Measurements from ENCODE around the gene PREP. TPM values are rescaled to one million over a fixed set of nuclear protein-coding genes. Genes with fewer than 3 reads are reported as not detected.

PREP gene
- total RNA-seq, 1 donor from 2014 or later = 21.4 TPM

- Histone ChIP-seq H3K27ac (ENCODE audit: low read depth, low read length) (no peak overlapping the region), H3K9ac (ENCODE audit: low read depth in 1 of 3, low read length in 3 of 3) (no peak overlapping the region), H3K4me1 (ENCODE audit: control insufficient read depth in 3 of 3, insufficient read depth in 3 of 3, low read length in 3 of 3) (no peaks in the 10 kb centered on the region), H3K9me3 (ENCODE audit: control insufficient read depth in 3 of 3, low read length in 3 of 3) (no peaks in the 10 kb centered on the region), H3K4me3 (ENCODE audit: low read length in 3 of 3) (no peak overlapping the region), H3K36me3 (ENCODE audit: control insufficient read depth in 3 of 3, insufficient read depth in 3 of 3, low read length in 3 of 3) (peaks cover 28 to 40% (median 35%) of the 10 kb centered on the region in 3 donors), H3K27me3 (ENCODE audit: control insufficient read depth in 3 of 3, insufficient read depth in 3 of 3, low read length in 3 of 3) (no peaks in the 10 kb centered on the region)
These were observed 28.9 kb downstream of the PREP start for GRCh38 chr6:105374010-105374420.

- peaks cover 31 to 44% (median 40%) of the 10 kb centered on the region in 3 donors for H3K36me3 ChIP-seq (ENCODE audit: control insufficient read depth in 3 of 3, insufficient read depth in 3 of 3, low read length in 3 of 3)
These were observed 29.4 kb downstream of the PREP start for GRCh38 chr6:105373481-105373880.

GRCh38 chr6:105372849-105373182, 30.1 kb downstream of the PREP start:
- H3K27ac ChIP-seq (ENCODE audit: low read depth, low read length) = no peak overlapping the region
- no peaks in the 10 kb centered on the region for H3K9me3 ChIP-seq (ENCODE audit: control insufficient read depth in 3 of 3, low read length in 3 of 3)
- H3K4me3 ChIP-seq (ENCODE audit: low read length in 3 of 3) = no peak overlapping the region
- H3K36me3 ChIP-seq (ENCODE audit: control insufficient read depth in 3 of 3, insufficient read depth in 3 of 3, low read length in 3 of 3) = peaks cover 31 to 47% (median 47%) of the 10 kb centered on the region in 3 donors
- no peaks in the 10 kb centered on the region for H3K27me3 ChIP-seq (ENCODE audit: control insufficient read depth in 3 of 3, insufficient read depth in 3 of 3, low read length in 3 of 3)
- no peaks in the 10 kb centered on the region for H3K4me1 ChIP-seq (ENCODE audit: control insufficient read depth in 3 of 3, insufficient read depth in 3 of 3, low read length in 3 of 3)
- no peak overlapping the region for H3K9ac ChIP-seq (ENCODE audit: low read depth in 1 of 3, low read length in 3 of 3)

More at GRCh38 chr6:105373481-105373880, 29.4 kb downstream of the PREP start:
- no peaks in the 10 kb centered on the region for H3K4me1 ChIP-seq (ENCODE audit: control insufficient read depth in 3 of 3, insufficient read depth in 3 of 3, low read length in 3 of 3)
- no peak overlapping the region for H3K27ac ChIP-seq (ENCODE audit: low read depth, low read length)
- H3K27me3 ChIP-seq (ENCODE audit: control insufficient read depth in 3 of 3, insufficient read depth in 3 of 3, low read length in 3 of 3) = no peaks in the 10 kb centered on the region
- no peak overlapping the region for H3K9ac ChIP-seq (ENCODE audit: low read depth in 1 of 3, low read length in 3 of 3)
- no peaks in the 10 kb centered on the region for H3K9me3 ChIP-seq (ENCODE audit: control insufficient read depth in 3 of 3, low read length in 3 of 3)
- H3K4me3 ChIP-seq (ENCODE audit: low read length in 3 of 3) = no peak overlapping the region

- Histone ChIP-seq H3K27me3 (ENCODE audit: control insufficient read depth in 3 of 3, insufficient read depth in 3 of 3, low read length in 3 of 3) (no peaks in the 10 kb centered on the region), H3K9me3 (ENCODE audit: control insufficient read depth in 3 of 3, low read length in 3 of 3) (no peaks in the 10 kb centered on the region), H3K4me1 (ENCODE audit: control insufficient read depth in 3 of 3, insufficient read depth in 3 of 3, low read length in 3 of 3) (no peaks in the 10 kb centered on the region), H3K36me3 (ENCODE audit: control insufficient read depth in 3 of 3, insufficient read depth in 3 of 3, low read length in 3 of 3) (peaks cover 31 to 49% (median 47%) of the 10 kb centered on the region in 3 donors), H3K4me3 (ENCODE audit: low read length in 3 of 3) (no peak overlapping the region), H3K9ac (ENCODE audit: low read depth in 1 of 3, low read length in 3 of 3) (no peak overlapping the region), H3K27ac (ENCODE audit: low read depth, low read length) (no peak overlapping the region)
These were observed 30.6 kb downstream of the PREP start for GRCh38 chr6:105372142-105372848.

- Histone ChIP-seq H3K27me3 (ENCODE audit: control insufficient read depth in 3 of 3, insufficient read depth in 3 of 3, low read length in 3 of 3) (no peaks in the 10 kb centered on the region), H3K27ac (ENCODE audit: low read depth, low read length) (no peak overlapping the region), H3K9me3 (ENCODE audit: control insufficient read depth in 3 of 3, low read length in 3 of 3) (no peaks in the 10 kb centered on the region), H3K4me1 (ENCODE audit: control insufficient read depth in 3 of 3, insufficient read depth in 3 of 3, low read length in 3 of 3) (no peaks in the 10 kb centered on the region), H3K9ac (ENCODE audit: low read depth in 1 of 3, low read length in 3 of 3) (no peak overlapping the region), H3K36me3 (ENCODE audit: control insufficient read depth in 3 of 3, insufficient read depth in 3 of 3, low read length in 3 of 3) (peaks cover 26 to 53% (median 46%) of the 10 kb centered on the region in 3 donors), H3K4me3 (ENCODE audit: low read length in 3 of 3) (no peak overlapping the region)
These were observed 32.5 kb downstream of the PREP start for GRCh38 chr6:105370351-105370750.

GRCh38 chr6:105369145-105369544, 33.7 kb downstream of the PREP start:
- Histone ChIP-seq H3K27ac (ENCODE audit: low read depth, low read length) (no peak overlapping the region), H3K9me3 (ENCODE audit: control insufficient read depth in 3 of 3, low read length in 3 of 3) (no peaks in the 10 kb centered on the region), H3K36me3 (ENCODE audit: control insufficient read depth in 3 of 3, insufficient read depth in 3 of 3, low read length in 3 of 3) (peaks cover 22 to 45% (median 44%) of the 10 kb centered on the region in 3 donors), H3K4me3 (ENCODE audit: low read length in 3 of 3) (no peak overlapping the region), H3K4me1 (ENCODE audit: control insufficient read depth in 3 of 3, insufficient read depth in 3 of 3, low read length in 3 of 3) (peaks cover 0 to 4% (median 4%) of the 10 kb centered on the region in 3 donors), H3K27me3 (ENCODE audit: control insufficient read depth in 3 of 3, insufficient read depth in 3 of 3, low read length in 3 of 3) (no peaks in the 10 kb centered on the region), H3K9ac (ENCODE audit: low read depth in 1 of 3, low read length in 3 of 3) (no peak overlapping the region)

- Histone ChIP-seq H3K27me3 (ENCODE audit: control insufficient read depth in 3 of 3, insufficient read depth in 3 of 3, low read length in 3 of 3) (no peaks in the 10 kb centered on the region), H3K9ac (ENCODE audit: low read depth in 1 of 3, low read length in 3 of 3) (peak overlapping the region in 2 of 3 donors; percentile 4 to 55), H3K9me3 (ENCODE audit: control insufficient read depth in 3 of 3, low read length in 3 of 3) (no peaks in the 10 kb centered on the region), H3K36me3 (ENCODE audit: control insufficient read depth in 3 of 3, insufficient read depth in 3 of 3, low read length in 3 of 3) (peaks cover 7 to 34% (median 25%) of the 10 kb centered on the region in 3 donors), H3K27ac (ENCODE audit: low read depth, low read length) (peak overlapping the region; percentile 37), H3K4me3 (ENCODE audit: low read length in 3 of 3) (peak overlapping the region in 1 of 3 donors; percentile 8), H3K4me1 (ENCODE audit: control insufficient read depth in 3 of 3, insufficient read depth in 3 of 3, low read length in 3 of 3) (peaks cover 14 to 26% (median 26%) of the 10 kb centered on the region in 3 donors)
These were observed 38.6 kb downstream of the PREP start for GRCh38 chr6:105364243-105364642.

- Histone ChIP-seq H3K27ac (ENCODE audit: low read depth, low read length) (peak overlapping the region; percentile 37), H3K36me3 (ENCODE audit: control insufficient read depth in 3 of 3, insufficient read depth in 3 of 3, low read length in 3 of 3) (peaks cover 5 to 31% (median 16%) of the 10 kb centered on the region in 3 donors), H3K9me3 (ENCODE audit: control insufficient read depth in 3 of 3, low read length in 3 of 3) (no peaks in the 10 kb centered on the region), H3K27me3 (ENCODE audit: control insufficient read depth in 3 of 3, insufficient read depth in 3 of 3, low read length in 3 of 3) (no peaks in the 10 kb centered on the region), H3K4me1 (ENCODE audit: control insufficient read depth in 3 of 3, insufficient read depth in 3 of 3, low read length in 3 of 3) (peaks cover 14 to 30% (median 26%) of the 10 kb centered on the region in 3 donors), H3K9ac (ENCODE audit: low read depth in 1 of 3, low read length in 3 of 3) (peak overlapping the region; percentile 25 to 69 (median 55)), H3K4me3 (ENCODE audit: low read length in 3 of 3) (peak overlapping the region in 1 of 3 donors; percentile 35)
These were observed 39.7 kb downstream of the PREP start for GRCh38 chr6:105363100-105363754.

GRCh38 chr6:105359419-105360370, 43.2 kb downstream of the PREP start:
- peaks cover 14 to 30% (median 26%) of the 10 kb centered on the region in 3 donors for H3K4me1 ChIP-seq (ENCODE audit: control insufficient read depth in 3 of 3, insufficient read depth in 3 of 3, low read length in 3 of 3)
- H3K36me3 ChIP-seq (ENCODE audit: control insufficient read depth in 3 of 3, insufficient read depth in 3 of 3, low read length in 3 of 3) = peaks cover 0 to 17% (median 3%) of the 10 kb centered on the region in 3 donors
- no peak overlapping the region for H3K9ac ChIP-seq (ENCODE audit: low read depth in 1 of 3, low read length in 3 of 3)
- no peak overlapping the region for H3K4me3 ChIP-seq (ENCODE audit: low read length in 3 of 3)
- no peaks in the 10 kb centered on the region for H3K27me3 ChIP-seq (ENCODE audit: control insufficient read depth in 3 of 3, insufficient read depth in 3 of 3, low read length in 3 of 3)
- H3K27ac ChIP-seq (ENCODE audit: low read depth, low read length) = no peak overlapping the region
- H3K9me3 ChIP-seq (ENCODE audit: control insufficient read depth in 3 of 3, low read length in 3 of 3) = no peaks in the 10 kb centered on the region
